GM12864 (cell line): ENCODE data around the gene KSR2.
"Not testable (repeated sequence)": the region's sequence is repeated elsewhere in the genome, so short reads cannot be mapped to it uniquely, and the experiment has no call there.

Experiments
- DNase-seq: peaks from one replicate; pipeline ENCODE4 v3.0.0-alpha.2; 2011; ENCODE audit warnings: low read depth
- H3K4me3 ChIP-seq: 2 replicates; pipeline ENCODE4 v1.5.1; 2011; ENCODE audit warnings: mild to moderate bottlenecking, low read depth, low read length, control low read depth
- CTCF ChIP-seq: IDR thresholded peaks from 2 replicates; pipeline ENCODE4 v1.5.1; 2011; ENCODE audit warnings: low read depth, mild to moderate bottlenecking, moderate library complexity, low read length, control low read depth, inconsistent platforms; ENCODE audit errors: missing control alignments

Gene KSR2

GRCh38 chr12:117749431-117749830 lies 219.4 kb downstream of the KSR2 start:
- TF ChIP-seq CTCF: no peak
- no peak overlapping the region for H3K4me3 ChIP-seq
- DNase-seq: no peak

GRCh38 chr12:117746358-117746757 lies 222.4 kb downstream of the KSR2 start:
- DNase-seq: not testable (repeated sequence)

GRCh38 chr12:117744418-117744817 lies 224.4 kb downstream of the KSR2 start:
- no peak for DNase-seq
- H3K4me3 ChIP-seq: no peak overlapping the region
- no peak for TF ChIP-seq CTCF

More at GRCh38 chr12:117746358-117746757, 222.4 kb downstream of the KSR2 start:
- not testable (repeated sequence) for H3K4me3 ChIP-seq

- no peak for TF ChIP-seq CTCF
Measured at GRCh38 chr12:117743761-117744160, 225.0 kb downstream of the KSR2 start.

GRCh38 chr12:117742721-117743120 lies 226.1 kb downstream of the KSR2 start:
- TF ChIP-seq CTCF: no peak
- no peak for DNase-seq
- H3K4me3 ChIP-seq: no peak overlapping the region

More at GRCh38 chr12:117743761-117744160, 225.0 kb downstream of the KSR2 start:
- no peak for DNase-seq
- H3K4me3 ChIP-seq: no peak overlapping the region

GRCh38 chr12:117738233-117738632 lies 230.6 kb downstream of the KSR2 start:
- H3K4me3 ChIP-seq: no peak overlapping the region
- no peak for DNase-seq
- TF ChIP-seq CTCF: no peak

GRCh38 chr12:117733549-117733805 lies 235.3 kb downstream of the KSR2 start:
- H3K4me3 ChIP-seq: no peak overlapping the region
- TF ChIP-seq CTCF: no peak
- no peak for DNase-seq

- H3K4me3 ChIP-seq: no peak overlapping the region
- DNase-seq: no peak
- TF ChIP-seq CTCF: no peak
Measured at GRCh38 chr12:117732761-117733548, 235.8 kb downstream of the KSR2 start.

- not testable (repeated sequence) for H3K4me3 ChIP-seq, DNase-seq
Measured at GRCh38 chr12:117731131-117731530, 237.7 kb downstream of the KSR2 start.
